NB4 (cell line): ENCODE data around the gene CPNE4.

Experiments used
- POLR2A ChIP-seq: IDR thresholded peaks from 2 replicates; pipeline ENCODE4 v1.6.1; 2011; ENCODE audit warnings: mild to moderate bottlenecking; ENCODE audit not compliant: insufficient read length; ENCODE audit errors: extremely low read depth
- TF ChIP-seq, protein P1 (sequence below): IDR thresholded peaks from one replicate; pipeline ENCODE4 v1.5.1; 2012; ENCODE audit warnings: low read depth, low read length

DNA sequence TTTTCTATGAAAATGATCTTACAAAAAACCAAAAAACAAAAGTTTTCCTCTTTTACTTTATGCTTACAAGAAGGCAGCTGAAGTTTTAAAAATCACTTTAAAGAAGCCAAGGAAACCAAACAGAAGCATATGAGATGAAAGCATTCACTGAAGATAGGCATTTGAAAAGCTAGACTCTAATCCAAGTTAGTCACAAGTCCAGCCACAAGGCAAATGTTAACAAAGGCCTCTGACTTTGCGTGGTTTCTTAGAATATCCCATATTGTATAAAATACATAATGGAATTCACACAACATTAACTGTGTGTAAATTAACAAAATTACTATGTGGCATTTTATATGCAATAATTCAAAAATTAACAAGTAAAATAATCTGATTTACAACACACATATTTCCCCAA lies 549.7 kb downstream of the CPNE4 start:
- TF ChIP-seq, protein P1, sequence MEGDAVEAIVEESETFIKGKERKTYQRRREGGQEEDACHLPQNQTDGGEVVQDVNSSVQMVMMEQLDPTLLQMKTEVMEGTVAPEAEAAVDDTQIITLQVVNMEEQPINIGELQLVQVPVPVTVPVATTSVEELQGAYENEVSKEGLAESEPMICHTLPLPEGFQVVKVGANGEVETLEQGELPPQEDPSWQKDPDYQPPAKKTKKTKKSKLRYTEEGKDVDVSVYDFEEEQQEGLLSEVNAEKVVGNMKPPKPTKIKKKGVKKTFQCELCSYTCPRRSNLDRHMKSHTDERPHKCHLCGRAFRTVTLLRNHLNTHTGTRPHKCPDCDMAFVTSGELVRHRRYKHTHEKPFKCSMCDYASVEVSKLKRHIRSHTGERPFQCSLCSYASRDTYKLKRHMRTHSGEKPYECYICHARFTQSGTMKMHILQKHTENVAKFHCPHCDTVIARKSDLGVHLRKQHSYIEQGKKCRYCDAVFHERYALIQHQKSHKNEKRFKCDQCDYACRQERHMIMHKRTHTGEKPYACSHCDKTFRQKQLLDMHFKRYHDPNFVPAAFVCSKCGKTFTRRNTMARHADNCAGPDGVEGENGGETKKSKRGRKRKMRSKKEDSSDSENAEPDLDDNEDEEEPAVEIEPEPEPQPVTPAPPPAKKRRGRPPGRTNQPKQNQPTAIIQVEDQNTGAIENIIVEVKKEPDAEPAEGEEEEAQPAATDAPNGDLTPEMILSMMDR, result no peak
- TF ChIP-seq POLR2A, result no peak
